ENCODE measurements around the gene LPP. TPM values are rescaled to one million over a fixed set of nuclear protein-coding genes. Genes with fewer than 3 reads are reported as not detected.

The LPP gene
- total and polyA plus RNA-seq, 2 of the 13 experiments (the other 11 are each of a cell fraction or from before 2014, with no cell fraction given): 19.2 to 29.9 TPM

DNA sequence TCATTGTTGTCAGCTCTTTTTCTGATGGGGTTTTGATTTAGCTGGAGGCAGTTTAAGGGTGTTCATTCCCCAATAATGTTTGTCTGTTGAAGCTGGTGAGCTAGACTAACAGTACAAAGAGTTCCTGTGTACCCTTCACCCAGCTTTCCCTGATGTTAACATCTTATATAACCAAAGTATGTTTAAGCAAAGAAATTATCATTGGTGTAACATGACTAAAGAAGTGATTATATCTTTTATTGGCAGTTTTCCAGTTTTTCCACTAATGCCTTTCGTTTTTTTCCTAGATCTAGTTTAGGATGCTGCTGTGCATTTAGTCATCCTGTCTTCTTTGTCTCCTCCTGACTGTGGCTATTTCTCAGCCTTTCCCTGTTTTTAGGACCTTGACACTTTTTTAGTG is 165.6 kb downstream of the LPP start (continued):
- TF ChIP-seq, protein P1, sequence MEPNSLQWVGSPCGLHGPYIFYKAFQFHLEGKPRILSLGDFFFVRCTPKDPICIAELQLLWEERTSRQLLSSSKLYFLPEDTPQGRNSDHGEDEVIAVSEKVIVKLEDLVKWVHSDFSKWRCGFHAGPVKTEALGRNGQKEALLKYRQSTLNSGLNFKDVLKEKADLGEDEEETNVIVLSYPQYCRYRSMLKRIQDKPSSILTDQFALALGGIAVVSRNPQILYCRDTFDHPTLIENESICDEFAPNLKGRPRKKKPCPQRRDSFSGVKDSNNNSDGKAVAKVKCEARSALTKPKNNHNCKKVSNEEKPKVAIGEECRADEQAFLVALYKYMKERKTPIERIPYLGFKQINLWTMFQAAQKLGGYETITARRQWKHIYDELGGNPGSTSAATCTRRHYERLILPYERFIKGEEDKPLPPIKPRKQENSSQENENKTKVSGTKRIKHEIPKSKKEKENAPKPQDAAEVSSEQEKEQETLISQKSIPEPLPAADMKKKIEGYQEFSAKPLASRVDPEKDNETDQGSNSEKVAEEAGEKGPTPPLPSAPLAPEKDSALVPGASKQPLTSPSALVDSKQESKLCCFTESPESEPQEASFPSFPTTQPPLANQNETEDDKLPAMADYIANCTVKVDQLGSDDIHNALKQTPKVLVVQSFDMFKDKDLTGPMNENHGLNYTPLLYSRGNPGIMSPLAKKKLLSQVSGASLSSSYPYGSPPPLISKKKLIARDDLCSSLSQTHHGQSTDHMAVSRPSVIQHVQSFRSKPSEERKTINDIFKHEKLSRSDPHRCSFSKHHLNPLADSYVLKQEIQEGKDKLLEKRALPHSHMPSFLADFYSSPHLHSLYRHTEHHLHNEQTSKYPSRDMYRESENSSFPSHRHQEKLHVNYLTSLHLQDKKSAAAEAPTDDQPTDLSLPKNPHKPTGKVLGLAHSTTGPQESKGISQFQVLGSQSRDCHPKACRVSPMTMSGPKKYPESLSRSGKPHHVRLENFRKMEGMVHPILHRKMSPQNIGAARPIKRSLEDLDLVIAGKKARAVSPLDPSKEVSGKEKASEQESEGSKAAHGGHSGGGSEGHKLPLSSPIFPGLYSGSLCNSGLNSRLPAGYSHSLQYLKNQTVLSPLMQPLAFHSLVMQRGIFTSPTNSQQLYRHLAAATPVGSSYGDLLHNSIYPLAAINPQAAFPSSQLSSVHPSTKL (CRISPR knock-in tag; IDR thresholded peaks at IDR 0.05): peak; percentile 35; the same call in 1 of the 2 replicates
- TF ChIP-seq JUNB (CRISPR knock-in tag; IDR thresholded peaks at IDR 0.05; ENCODE audit: borderline replicate concordance) (no peak), ZNF652 (CRISPR knock-in tag; IDR thresholded peaks at IDR 0.05; ENCODE audit: borderline replicate concordance, low read depth) (peak; percentile 54; the same call in 1 of the 2 replicates), FOXA3 (CRISPR knock-in tag; IDR thresholded peaks at IDR 0.05) (peak; percentile 42; the same call in 1 of the 2 replicates), RCOR2 (CRISPR knock-in tag; IDR thresholded peaks at IDR 0.05) (0 out of 2 replicates have a peak, but pooled peaks have one; percentile 37)

DNA sequence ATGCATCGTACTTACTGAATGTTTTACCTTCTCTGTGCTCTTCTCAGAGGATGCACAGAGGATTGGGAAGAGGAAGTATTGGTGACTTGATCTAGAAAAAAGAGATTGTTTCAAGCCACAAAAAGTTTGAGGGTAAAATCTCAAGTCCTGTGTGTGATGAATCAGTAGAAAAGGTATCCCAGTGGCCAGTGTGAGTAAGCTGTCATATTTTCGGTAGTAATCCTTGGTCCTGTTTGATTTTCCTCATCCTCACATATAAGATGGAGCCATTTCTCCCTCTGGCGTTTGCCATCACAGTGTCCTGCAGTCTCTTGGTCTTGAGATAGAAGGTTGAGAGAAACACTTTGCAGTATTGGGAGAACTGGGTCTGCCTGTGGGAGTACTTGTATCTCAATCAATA is 166.8 kb downstream of the LPP start:
- intact Hi-C loops (cut with micrococcal nuclease; ENCODE audit: unreplicated experiment): no loop called here
- H3K27me3 ChIP-seq (ENCODE audit: control insufficient read depth in 1 of 2, insufficient read depth in 2 of 2, low read length in 2 of 2): no peaks in the 10 kb centered on the region
- H3K9ac ChIP-seq (ENCODE audit: insufficient read depth, low read depth, low read length): no peak overlapping the region
- H3K27ac ChIP-seq (ENCODE audit: extremely low read length, insufficient read depth, low read length): no peak overlapping the region
- H3K4me1 ChIP-seq (ENCODE audit: insufficient read depth, low read length): peaks cover 34% of the 10 kb centered on the region
- no peaks in the 10 kb centered on the region for H3K9me3 ChIP-seq (ENCODE audit: low read length)
- in situ Hi-C loops (cut with HindIII; ENCODE audit: extremely low pct_ligation_motif_present, low pct_unique_long_range_greater_than_20kb): no loop called here
- ChIA-PET POLR2A (no interaction called here), CTCF (ENCODE audit: low intra/inter-chr PET ratio, low total read pairs) (no interaction called here)
- FAIRE-seq: peak; percentile 8
- no peak for ATAC-seq
- H2AFZ ChIP-seq (ENCODE audit: low read length): no peak overlapping the region
- no peak overlapping the region for H3K4me3 ChIP-seq (replicated peaks in 1 of 3; ENCODE audit: insufficient read depth in 1 of 3, low read depth in 2 of 3, low read length in 3 of 3)
- 95% methylated on average over 3 of the region's 3 CpGs for WGBS (ENCODE audit: low lambda C conversion rate)
- H3K79me2 ChIP-seq (ENCODE audit: insufficient read depth, low read length): peaks cover 24% of the 10 kb centered on the region
- H3K36me3 ChIP-seq (replicated peaks in 1 of 2; ENCODE audit: control insufficient read depth in 1 of 2, insufficient read depth in 2 of 2, low read length in 2 of 2): 0 out of 5 replicates have a peak, but pooled peaks cover 0 to 1% of the 10 kb centered on the region in 2 experiments
- no peak for DNase-seq (ENCODE audit: low spot score)
- no peak overlapping the region for H3K4me2 ChIP-seq (ENCODE audit: low read depth, low read length)
- H4K20me1 ChIP-seq (ENCODE audit: insufficient read depth, low read length): no peaks in the 10 kb centered on the region
- BruUV-seq (replicated peaks): no TSS peak
- TF ChIP-seq ZNF616 (CRISPR knock-in tag; IDR thresholded peaks at IDR 0.05; ENCODE audit: low read depth) (no peak), POLR2AphosphoS5 (IDR thresholded peaks at IDR 0.05; ENCODE audit: low read depth, low read length) (no peak), FOXP1 (IDR thresholded peaks at IDR 0.05) (no peak), FOXP1 (CRISPR knock-in tag; IDR thresholded peaks at IDR 0.05) (no peak)
- TF ChIP-seq, protein P2, sequence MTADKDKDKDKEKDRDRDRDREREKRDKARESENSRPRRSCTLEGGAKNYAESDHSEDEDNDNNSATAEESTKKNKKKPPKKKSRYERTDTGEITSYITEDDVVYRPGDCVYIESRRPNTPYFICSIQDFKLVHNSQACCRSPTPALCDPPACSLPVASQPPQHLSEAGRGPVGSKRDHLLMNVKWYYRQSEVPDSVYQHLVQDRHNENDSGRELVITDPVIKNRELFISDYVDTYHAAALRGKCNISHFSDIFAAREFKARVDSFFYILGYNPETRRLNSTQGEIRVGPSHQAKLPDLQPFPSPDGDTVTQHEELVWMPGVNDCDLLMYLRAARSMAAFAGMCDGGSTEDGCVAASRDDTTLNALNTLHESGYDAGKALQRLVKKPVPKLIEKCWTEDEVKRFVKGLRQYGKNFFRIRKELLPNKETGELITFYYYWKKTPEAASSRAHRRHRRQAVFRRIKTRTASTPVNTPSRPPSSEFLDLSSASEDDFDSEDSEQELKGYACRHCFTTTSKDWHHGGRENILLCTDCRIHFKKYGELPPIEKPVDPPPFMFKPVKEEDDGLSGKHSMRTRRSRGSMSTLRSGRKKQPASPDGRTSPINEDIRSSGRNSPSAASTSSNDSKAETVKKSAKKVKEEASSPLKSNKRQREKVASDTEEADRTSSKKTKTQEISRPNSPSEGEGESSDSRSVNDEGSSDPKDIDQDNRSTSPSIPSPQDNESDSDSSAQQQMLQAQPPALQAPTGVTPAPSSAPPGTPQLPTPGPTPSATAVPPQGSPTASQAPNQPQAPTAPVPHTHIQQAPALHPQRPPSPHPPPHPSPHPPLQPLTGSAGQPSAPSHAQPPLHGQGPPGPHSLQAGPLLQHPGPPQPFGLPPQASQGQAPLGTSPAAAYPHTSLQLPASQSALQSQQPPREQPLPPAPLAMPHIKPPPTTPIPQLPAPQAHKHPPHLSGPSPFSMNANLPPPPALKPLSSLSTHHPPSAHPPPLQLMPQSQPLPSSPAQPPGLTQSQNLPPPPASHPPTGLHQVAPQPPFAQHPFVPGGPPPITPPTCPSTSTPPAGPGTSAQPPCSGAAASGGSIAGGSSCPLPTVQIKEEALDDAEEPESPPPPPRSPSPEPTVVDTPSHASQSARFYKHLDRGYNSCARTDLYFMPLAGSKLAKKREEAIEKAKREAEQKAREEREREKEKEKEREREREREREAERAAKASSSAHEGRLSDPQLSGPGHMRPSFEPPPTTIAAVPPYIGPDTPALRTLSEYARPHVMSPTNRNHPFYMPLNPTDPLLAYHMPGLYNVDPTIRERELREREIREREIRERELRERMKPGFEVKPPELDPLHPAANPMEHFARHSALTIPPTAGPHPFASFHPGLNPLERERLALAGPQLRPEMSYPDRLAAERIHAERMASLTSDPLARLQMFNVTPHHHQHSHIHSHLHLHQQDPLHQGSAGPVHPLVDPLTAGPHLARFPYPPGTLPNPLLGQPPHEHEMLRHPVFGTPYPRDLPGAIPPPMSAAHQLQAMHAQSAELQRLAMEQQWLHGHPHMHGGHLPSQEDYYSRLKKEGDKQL (CRISPR knock-in tag; IDR thresholded peaks at IDR 0.05; ENCODE audit: low read depth): no peak
- TF ChIP-seq, protein P3, sequence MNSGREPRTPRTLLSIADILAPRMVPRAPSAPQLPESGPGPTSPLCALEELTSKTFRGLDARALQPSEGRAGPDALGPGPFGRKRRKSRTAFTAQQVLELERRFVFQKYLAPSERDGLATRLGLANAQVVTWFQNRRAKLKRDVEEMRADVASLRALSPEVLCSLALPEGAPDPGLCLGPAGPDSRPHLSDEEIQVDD (CRISPR knock-in tag; IDR thresholded peaks at IDR 0.05; ENCODE audit: borderline replicate concordance): no peak
- TF ChIP-seq, protein P4, sequence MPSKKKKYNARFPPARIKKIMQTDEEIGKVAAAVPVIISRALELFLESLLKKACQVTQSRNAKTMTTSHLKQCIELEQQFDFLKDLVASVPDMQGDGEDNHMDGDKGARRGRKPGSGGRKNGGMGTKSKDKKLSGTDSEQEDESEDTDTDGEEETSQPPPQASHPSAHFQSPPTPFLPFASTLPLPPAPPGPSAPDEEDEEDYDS (CRISPR knock-in tag; IDR thresholded peaks at IDR 0.05): no peak
